HepG2 (cell line): ENCODE measurements around the gene NIN. TPM values are rescaled to one million over a fixed set of nuclear protein-coding genes. Genes with fewer than 3 reads are reported as not detected.

Experiments used
- CREBL2 ChIP-seq: sonication (generic); formaldehyde crosslinking; IDR thresholded peaks from 2 replicates; pipeline ENCODE4 v1.8.1; 2023; ENCODE audit warnings: missing genetic modification reagents, mild to moderate bottlenecking, borderline replicate concordance
- JARID2 ChIP-seq: sonication (generic); formaldehyde crosslinking; IDR thresholded peaks from 2 replicates; pipeline ENCODE4 v1.8.1; 2023; ENCODE audit warnings: missing genetic modification reagents, inconsistent platforms; ENCODE audit not compliant: insufficient replicate concordance
- MED1 ChIP-seq: sonication (generic); formaldehyde crosslinking; IDR thresholded peaks from 2 replicates; pipeline ENCODE4 v1.4.0; 2020; ENCODE audit warnings: missing genetic modification reagents
- NCOA5 ChIP-seq: sonication (generic); formaldehyde crosslinking; IDR thresholded peaks from 2 replicates; pipeline ENCODE4 v1.4.0; 2020; ENCODE audit warnings: missing genetic modification reagents
- SSRP1 ChIP-seq: IDR thresholded peaks from 2 replicates; pipeline ENCODE4 v1.6.1; 2016; ENCODE audit warnings: control low read depth
- U2AF2 ChIP-seq: fragments of 200-400 bp; formaldehyde crosslinking; IDR thresholded peaks from 2 replicates; pipeline ENCODE4 v1.6.1; 2017; ENCODE audit warnings: low read depth, mild to moderate bottlenecking, low read length
- ZFP36 ChIP-seq: fragments of 150-350 bp; IDR thresholded peaks from 2 replicates; pipeline ENCODE4 v1.6.1; 2018; ENCODE audit warnings: borderline replicate concordance, low read length, low read depth; ENCODE audit not compliant: partially characterized antibody
- ZNF205 ChIP-seq: IDR thresholded peaks from 2 replicates; pipeline ENCODE4 v1.6.1; 2018; ENCODE audit warnings: missing biosample characterization, missing genetic modification reagents
- ZNF24 ChIP-seq: fragments of 450-650 bp; IDR thresholded peaks from 2 replicates; pipeline ENCODE4 v1.6.1; 2017; ENCODE audit warnings: antibody characterized with exemption, mild to moderate bottlenecking
- ZNF251 ChIP-seq: sonication (generic); formaldehyde crosslinking; IDR thresholded peaks from 2 replicates; pipeline ENCODE4 v1.9.0; 2021; ENCODE audit warnings: mild to moderate bottlenecking, missing genetic modification reagents
- ZNF329 ChIP-seq: sonication (generic); formaldehyde crosslinking; IDR thresholded peaks from 2 replicates; pipeline ENCODE4 v1.9.0; 2021; ENCODE audit warnings: low read depth, mild to moderate bottlenecking, missing genetic modification reagents
- ZNF496 ChIP-seq: sonication (generic); formaldehyde crosslinking; IDR thresholded peaks from 2 replicates; pipeline ENCODE4 v1.8.1; 2023; ENCODE audit warnings: mild to moderate bottlenecking, moderate library complexity, missing genetic modification reagents; ENCODE audit not compliant: insufficient replicate concordance
- ZNF552 ChIP-seq: sonication (generic); formaldehyde crosslinking; IDR thresholded peaks from 2 replicates; pipeline ENCODE4 v1.9.0; 2022; ENCODE audit warnings: missing genetic modification reagents, mild to moderate bottlenecking, borderline replicate concordance
- polyA plus RNA-seq, 8 experiments: library from polyadenylated mRNA; depleted of rRNA in 3 of 8; stranded (reverse) in 7 of 8; unstranded in 1 of 8; fragments of >200 nt; fragmentation: Illumina TruSeq in 4 of 8; extraction: Trizol in 4 of 8; gene quantifications; 2 replicates each; pipeline versions ENCODE4 v1.2.1 to v1.2.3, GENCODE V29; 2011 to 2016; ENCODE audit warnings: low read depth in 4 of 8, missing spikeins in 1 of 8, mixed read lengths in 1 of 8; ENCODE audit not compliant: insufficient read depth in 1 of 8
- total RNA-seq, 5 experiments: library from RNA; depleted of rRNA; stranded (reverse); fragments of >200 nt; fragmentation: Illumina TruSeq; extraction: Trizol; gene quantifications; 2 replicates each; pipeline ENCODE4 v1.2.3, GENCODE V29; 2016; ENCODE audit warnings: low read depth in 1 of 5
- TF ChIP-seq, protein P1 (sequence below): sonication (generic); formaldehyde crosslinking; IDR thresholded peaks from 2 replicates; pipeline ENCODE4 v1.8.1; 2022; ENCODE audit warnings: low read depth, mild to moderate bottlenecking, missing genetic modification reagents
- TF ChIP-seq, protein P2 (sequence below): sonication (generic); formaldehyde crosslinking; IDR thresholded peaks from 2 replicates; pipeline ENCODE4 v1.4.0; 2020; ENCODE audit warnings: low read depth, mild to moderate bottlenecking, missing genetic modification reagents
- TF ChIP-seq, protein P3 (sequence below): sonication (generic); formaldehyde crosslinking; IDR thresholded peaks from 2 replicates; pipeline ENCODE4 v1.9.0; 2022; ENCODE audit warnings: low read depth, missing genetic modification reagents
- TF ChIP-seq, protein P4 (sequence below): sonication (generic); formaldehyde crosslinking; IDR thresholded peaks from 2 replicates; pipeline ENCODE4 v1.4.0; 2020; ENCODE audit warnings: mild to moderate bottlenecking, low read depth, missing genetic modification reagents

Gene NIN
- total and polyA plus RNA-seq, 2 of the 13 experiments (the other 11 are each of a cell fraction or from before 2014, with no cell fraction given): 2.8 to 9.7 TPM

DNA sequence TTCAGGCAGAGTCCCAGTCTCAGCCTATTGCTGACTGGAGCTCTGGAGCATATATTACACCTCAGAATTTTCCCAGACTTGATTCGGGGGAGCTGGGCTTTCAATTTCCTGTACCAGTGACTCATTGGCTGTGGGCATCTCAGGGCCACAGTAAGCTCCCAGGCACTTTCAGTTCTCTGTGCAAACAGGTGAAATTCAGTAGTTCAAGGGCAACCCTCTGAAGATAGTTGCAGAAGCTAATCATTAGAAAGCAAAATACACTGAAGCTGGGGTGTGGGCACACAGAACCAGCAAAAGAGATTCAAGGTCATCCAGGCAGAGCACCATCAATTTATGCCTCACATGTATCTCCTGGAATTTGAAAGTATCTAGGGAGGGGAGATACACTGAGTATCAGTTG, 8.1 kb upstream of the NIN start (continued):
- TF ChIP-seq, protein P1, sequence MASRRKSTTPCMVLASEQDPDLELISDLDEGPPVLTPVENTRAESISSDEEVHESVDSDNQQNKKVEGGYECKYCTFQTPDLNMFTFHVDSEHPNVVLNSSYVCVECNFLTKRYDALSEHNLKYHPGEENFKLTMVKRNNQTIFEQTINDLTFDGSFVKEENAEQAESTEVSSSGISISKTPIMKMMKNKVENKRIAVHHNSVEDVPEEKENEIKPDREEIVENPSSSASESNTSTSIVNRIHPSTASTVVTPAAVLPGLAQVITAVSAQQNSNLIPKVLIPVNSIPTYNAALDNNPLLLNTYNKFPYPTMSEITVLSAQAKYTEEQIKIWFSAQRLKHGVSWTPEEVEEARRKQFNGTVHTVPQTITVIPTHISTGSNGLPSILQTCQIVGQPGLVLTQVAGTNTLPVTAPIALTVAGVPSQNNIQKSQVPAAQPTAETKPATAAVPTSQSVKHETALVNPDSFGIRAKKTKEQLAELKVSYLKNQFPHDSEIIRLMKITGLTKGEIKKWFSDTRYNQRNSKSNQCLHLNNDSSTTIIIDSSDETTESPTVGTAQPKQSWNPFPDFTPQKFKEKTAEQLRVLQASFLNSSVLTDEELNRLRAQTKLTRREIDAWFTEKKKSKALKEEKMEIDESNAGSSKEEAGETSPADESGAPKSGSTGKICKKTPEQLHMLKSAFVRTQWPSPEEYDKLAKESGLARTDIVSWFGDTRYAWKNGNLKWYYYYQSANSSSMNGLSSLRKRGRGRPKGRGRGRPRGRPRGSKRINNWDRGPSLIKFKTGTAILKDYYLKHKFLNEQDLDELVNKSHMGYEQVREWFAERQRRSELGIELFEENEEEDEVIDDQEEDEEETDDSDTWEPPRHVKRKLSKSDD (CRISPR knock-in tag): no peak
- TF ChIP-seq, protein P2, sequence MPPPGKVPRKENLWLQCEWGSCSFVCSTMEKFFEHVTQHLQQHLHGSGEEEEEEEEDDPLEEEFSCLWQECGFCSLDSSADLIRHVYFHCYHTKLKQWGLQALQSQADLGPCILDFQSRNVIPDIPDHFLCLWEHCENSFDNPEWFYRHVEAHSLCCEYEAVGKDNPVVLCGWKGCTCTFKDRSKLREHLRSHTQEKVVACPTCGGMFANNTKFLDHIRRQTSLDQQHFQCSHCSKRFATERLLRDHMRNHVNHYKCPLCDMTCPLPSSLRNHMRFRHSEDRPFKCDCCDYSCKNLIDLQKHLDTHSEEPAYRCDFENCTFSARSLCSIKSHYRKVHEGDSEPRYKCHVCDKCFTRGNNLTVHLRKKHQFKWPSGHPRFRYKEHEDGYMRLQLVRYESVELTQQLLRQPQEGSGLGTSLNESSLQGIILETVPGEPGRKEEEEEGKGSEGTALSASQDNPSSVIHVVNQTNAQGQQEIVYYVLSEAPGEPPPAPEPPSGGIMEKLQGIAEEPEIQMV (CRISPR knock-in tag): no peak
- TF ChIP-seq ZNF24 (no peak), ZNF329 (CRISPR knock-in tag) (no peak), SSRP1 (CRISPR knock-in tag) (no peak), MED1 (CRISPR knock-in tag) (0 out of 2 replicates have a peak, but pooled peaks have one; percentile 26), ZNF552 (CRISPR knock-in tag) (no peak), CREBL2 (CRISPR knock-in tag) (no peak), ZNF496 (CRISPR knock-in tag) (no peak), NCOA5 (CRISPR knock-in tag) (no peak), ZFP36 (no peak), ZNF205 (CRISPR knock-in tag) (no peak), JARID2 (CRISPR knock-in tag) (no peak), ZNF251 (CRISPR knock-in tag) (no peak), U2AF2 (no peak)
- TF ChIP-seq, protein P3, sequence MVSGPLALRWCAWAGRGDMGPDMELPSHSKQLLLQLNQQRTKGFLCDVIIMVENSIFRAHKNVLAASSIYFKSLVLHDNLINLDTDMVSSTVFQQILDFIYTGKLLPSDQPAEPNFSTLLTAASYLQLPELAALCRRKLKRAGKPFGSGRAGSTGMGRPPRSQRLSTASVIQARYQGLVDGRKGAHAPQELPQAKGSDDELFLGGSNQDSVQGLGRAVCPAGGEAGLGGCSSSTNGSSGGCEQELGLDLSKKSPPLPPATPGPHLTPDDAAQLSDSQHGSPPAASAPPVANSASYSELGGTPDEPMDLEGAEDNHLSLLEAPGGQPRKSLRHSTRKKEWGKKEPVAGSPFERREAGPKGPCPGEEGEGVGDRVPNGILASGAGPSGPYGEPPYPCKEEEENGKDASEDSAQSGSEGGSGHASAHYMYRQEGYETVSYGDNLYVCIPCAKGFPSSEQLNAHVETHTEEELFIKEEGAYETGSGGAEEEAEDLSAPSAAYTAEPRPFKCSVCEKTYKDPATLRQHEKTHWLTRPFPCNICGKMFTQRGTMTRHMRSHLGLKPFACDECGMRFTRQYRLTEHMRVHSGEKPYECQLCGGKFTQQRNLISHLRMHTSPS (CRISPR knock-in tag): 0 out of 2 replicates have a peak, but pooled peaks have one; percentile 24
- TF ChIP-seq, protein P4, sequence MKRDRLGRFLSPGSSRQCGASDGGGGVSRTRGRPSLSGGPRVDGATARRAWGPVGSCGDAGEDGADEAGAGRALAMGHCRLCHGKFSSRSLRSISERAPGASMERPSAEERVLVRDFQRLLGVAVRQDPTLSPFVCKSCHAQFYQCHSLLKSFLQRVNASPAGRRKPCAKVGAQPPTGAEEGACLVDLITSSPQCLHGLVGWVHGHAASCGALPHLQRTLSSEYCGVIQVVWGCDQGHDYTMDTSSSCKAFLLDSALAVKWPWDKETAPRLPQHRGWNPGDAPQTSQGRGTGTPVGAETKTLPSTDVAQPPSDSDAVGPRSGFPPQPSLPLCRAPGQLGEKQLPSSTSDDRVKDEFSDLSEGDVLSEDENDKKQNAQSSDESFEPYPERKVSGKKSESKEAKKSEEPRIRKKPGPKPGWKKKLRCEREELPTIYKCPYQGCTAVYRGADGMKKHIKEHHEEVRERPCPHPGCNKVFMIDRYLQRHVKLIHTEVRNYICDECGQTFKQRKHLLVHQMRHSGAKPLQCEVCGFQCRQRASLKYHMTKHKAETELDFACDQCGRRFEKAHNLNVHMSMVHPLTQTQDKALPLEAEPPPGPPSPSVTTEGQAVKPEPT (CRISPR knock-in tag): no peak
